HTERT RPE-1 (cell line): ENCODE measurements around the gene LIF.
"Not testable (repeated sequence)": the region's sequence is repeated elsewhere in the genome, so short reads cannot be mapped to it uniquely, and the experiment has no call there.

Source experiments
- in situ Hi-C: fragments of 300-500 bp; cut with MboI; formaldehyde crosslinking; loops from 4 replicates; pipeline ENCODE4 v1.14.3; 2020; ENCODE audit warnings: low sequenced_read_pairs

LIF gene

DNA sequence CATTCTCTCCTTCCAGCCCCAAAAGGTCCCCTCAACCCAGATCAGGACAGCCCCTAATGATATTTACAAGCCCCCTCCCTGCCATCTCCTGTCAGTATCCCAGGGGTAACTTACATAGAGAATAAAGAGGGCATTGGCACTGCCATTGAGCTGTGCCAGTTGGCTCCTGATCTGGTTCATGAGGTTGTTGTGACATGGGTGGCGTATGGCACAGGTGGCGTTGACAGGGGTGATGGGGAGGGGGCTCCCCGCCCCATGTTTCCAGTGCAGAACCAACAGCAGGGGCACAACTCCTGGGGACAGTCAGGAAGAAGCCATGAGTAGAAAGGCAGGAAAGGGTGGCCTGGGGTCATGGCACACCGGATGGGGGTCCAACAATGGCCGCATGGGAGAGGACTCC lies 1.9 kb downstream of the LIF start:
- in situ Hi-C loops = no loop called here

DNA sequence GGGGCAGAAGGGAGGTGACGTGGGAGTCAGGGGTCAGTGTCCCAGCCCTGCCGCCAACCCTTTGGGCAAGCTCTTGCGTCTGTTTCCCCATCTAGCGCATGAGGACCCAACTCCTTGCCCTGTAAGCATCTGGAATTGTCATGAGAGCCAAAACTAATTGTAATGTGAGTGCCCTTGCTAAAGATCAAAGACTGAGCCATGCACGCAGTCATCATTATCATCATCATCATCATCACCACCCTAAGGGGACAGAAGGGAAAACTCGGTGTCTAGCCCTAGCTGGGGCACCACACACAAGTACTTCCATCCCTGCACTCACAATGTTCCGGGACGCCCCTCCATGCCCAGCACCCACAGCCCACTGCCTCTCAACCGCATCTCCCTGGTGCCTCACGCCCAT lies 2.5 kb downstream of the LIF start:
- in situ Hi-C loops = no loop called here

DNA sequence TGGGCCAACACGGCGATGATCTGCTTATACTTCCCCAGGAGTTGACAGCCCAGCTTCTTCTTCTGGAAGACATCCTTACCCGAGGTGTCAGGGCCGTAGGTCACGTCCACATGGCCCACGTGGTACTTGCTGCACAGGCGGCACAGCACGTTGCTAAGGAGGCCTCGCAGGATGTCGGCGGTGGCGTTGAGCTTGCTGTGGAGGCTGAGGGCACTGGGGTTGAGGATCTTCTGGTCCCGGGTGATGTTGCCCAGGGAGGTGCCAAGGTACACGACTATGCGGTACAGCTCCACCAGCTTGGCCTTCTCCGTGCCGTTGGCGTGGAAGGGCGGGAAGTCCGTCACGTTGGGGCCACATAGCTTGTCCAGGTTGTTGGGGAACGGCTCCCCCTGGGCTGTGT lies 2.9 kb downstream of the LIF start:
- in situ Hi-C loops = no loop called here

DNA sequence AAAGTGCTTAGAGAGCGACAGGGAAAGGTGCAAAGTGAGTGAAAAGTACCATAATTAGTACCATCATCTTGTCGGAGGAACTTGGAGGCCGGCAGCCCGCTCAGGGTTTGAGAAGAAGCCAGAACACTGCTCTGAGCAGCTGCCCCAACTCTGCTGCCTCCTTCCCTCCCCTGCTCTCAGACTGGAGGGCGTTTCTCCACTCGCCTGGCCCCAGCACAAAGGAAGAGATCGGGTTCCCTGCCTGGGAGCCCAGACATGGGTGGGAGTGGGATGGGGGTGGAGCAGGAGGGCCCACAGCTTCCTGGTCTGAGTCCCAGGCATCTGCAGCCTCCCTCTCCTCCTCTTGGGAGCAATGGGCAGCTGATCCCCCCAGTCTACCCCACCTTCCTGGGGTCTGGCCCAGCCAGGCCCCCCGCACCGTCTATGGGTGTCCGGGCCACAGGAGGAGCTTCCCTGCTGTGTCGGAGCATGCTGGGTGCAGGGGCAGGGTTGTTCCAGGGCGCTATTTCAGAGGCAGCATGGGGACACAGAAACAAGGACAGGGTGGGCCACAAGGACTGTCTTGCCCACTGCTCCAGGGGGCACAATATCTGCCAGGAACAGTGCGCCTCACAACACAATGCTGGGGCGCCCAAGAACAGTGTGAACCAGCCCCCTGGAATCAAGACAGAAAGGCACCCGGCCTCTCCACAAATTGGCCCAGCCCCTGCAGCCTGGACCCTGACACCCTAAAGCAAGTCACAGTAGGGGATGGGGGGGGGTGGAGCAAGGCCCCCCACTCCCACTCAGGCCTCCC lies 4.8 kb downstream of the LIF start:
- in situ Hi-C loops = no loop called here

DNA sequence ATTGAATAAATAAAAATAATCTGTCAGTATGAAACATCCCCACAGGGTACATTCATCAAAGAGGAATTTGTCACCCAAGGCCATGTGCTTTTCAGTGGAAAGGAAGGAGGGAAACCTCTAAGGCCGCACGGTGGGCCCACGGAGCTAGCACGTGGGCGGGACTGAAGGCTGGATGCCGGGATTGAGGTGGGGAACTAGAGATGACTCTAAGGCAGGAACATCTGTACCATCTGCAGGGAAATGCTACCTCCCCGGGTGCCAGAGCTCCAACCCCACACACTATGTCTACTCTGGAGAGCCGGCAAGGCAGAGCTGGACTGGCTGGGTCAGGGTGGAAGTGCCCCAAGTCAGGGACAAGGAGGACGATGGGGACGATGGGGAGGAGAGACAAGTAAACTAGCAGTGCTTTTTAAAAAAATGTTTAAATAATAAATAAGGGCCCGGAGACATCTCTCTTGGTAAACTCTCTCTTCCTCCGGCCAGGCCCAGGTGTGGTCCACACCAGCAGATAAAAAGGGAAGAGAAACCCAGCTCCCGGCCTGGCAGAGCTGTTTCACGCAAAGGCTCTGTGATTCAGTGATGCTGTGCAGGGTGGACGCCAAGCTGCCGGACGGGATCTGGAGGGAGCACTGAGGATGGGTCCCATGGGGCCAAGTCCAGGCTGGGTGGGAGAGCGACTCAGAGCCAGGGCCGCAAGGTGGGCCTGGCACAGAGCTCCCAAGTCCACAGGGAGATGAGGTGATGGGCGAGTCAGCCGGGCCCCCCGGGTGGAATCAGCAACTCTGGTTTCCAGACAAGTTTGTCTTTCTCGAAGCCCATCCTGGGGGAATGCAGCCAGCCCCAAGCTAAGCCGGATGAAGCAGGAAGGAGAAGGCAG lies 5.8 kb downstream of the LIF start:
- in situ Hi-C loops = no loop called here

DNA sequence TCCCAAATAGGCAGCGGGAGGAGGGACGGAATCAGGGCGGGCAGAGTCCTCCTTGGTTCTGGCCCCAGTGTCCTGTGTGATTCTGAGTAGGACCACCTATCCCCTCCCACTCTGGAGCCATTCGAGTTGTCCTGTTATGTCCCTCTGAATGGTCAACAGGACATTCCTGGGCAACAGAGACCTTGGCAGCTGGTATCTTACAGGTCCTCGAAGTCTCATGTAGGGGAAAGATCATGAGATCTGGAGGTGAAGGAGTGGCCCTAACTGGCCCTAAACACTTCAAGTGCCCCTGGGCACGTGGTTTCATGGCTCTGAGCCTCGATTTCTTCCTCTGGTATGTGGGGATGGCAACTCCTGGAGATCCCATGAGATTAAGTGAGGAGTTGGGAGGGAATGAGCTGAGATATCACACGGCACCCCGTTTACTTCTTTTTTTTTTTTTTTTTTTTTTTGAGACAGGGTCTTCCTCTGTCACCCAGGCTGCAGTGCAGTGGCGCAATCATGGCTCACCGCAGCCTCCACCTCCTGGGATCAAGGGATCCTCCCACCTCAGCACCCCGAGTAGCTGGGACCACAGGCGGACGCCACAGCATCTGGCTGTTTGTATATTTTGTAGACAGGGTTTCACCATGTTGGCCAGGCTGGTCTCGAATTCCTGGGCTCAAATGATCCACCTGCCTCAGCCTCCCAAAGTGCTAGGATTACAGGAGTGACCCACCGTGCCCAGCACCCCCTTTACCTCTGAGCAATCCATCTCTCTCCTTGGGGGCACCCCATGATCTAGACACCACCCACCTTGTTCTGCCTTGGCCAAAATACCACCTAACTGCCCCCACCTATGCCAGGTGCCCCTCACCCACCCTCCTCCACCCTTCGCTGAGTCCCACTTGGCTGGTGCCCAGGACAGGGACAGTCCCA lies 6.8 kb downstream of the LIF start:
- in situ Hi-C loops = no loop called here

DNA sequence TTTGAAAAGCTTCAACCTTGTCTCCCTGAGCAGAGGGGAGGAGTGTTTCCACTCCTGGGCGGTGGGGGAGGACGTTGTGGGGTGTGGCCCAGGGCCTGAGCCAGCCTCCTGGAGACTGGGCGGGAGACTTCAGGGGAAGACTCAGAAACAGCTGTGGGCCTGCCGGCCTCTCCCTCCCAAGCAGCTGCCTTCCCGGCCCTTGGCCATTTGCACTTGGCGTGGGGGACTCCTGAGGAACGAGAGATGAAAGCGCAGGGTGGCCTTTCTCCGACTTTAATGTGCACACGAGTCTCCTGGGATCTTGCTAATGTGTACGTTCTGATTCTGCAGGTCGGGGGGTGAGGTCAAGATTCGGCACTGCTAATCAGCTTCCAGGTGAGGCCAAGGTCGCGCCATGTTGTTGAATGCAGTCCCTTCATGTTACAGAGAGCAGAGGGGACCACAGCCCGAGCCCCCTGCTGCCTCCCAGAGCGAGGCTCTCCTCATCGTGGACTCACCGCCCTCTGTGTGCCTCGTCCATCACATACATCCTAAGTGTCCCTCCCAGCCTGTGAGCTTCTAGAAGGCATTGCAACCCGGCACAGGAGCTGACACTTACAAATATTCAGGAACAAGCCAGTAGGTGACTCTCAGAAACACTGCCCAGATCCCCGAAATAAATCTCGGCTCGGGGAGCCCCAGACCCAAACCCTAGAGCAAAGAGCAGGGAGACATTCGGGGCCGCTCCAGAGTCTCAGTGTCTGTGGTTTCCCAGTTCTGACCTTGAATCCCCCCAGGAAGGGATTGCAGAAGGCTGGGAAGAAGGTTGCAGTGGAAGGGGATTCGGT lies 7.7 kb downstream of the LIF start:
- in situ Hi-C loops = no loop called here

DNA sequence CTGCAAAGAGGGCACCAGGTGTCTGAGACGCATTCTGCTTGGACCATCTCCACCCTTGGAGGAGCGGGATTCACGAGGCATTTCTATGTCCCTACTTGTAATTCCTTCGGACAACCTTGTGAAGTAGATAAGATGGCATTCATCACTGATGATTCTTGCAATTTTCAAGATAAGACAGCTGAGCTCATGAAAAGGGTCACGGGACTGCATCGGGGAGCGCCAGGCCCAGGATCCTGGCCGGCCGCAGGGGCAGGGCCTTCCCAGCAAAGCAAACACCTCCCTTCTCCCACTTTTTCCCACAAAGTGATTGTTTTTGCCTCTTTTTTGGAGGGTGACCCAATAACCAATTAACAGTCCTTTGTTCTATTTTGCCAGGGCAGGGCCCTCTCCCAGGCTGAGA lies 8.4 kb downstream of the LIF start:
- in situ Hi-C loops = no loop called here

DNA sequence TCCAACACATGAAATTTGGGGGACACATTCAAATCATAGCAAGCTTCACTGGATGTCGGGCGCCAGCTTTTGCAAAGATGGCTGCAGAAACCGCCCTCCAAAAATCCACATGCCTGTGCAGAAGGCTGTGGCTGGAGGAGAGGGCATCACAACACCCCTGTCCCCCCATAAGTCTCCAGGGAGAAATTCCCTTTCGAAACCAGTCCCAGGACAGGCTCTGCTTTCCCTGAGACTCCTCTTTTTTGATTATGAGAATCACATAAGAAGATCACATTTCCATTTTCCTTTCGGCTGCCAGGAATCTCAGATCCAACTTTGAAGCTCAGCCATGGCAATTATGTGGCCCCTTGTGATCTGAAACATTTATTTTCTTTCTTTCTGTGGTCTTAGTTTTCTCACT lies 9.7 kb downstream of the LIF start:
- in situ Hi-C loops = no loop called here

DNA sequence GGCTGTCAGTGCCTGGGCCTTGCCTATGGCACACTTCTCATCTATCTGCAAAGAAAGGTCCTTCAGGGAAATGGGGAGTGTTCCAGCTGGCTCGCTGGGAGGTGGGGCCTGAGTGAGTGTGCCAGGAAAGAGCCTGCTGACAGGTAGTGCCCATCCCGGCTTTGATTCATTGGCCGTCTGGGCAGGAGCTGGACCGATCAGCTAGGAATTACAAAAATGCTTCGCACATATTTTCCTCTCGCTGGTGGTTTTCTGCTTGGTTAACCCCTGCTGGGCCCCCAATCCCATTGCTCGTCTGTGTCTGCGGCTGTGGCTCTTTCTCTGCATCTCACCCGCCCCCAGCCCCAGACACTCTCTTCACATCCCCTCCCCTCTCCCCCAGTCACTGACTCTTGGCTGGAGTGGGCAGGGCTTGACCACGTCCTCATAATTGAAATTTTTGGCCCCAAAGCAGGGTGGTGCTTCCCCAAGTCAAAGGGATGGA lies 10.8 kb downstream of the LIF start:
- in situ Hi-C loops = no loop called here

DNA sequence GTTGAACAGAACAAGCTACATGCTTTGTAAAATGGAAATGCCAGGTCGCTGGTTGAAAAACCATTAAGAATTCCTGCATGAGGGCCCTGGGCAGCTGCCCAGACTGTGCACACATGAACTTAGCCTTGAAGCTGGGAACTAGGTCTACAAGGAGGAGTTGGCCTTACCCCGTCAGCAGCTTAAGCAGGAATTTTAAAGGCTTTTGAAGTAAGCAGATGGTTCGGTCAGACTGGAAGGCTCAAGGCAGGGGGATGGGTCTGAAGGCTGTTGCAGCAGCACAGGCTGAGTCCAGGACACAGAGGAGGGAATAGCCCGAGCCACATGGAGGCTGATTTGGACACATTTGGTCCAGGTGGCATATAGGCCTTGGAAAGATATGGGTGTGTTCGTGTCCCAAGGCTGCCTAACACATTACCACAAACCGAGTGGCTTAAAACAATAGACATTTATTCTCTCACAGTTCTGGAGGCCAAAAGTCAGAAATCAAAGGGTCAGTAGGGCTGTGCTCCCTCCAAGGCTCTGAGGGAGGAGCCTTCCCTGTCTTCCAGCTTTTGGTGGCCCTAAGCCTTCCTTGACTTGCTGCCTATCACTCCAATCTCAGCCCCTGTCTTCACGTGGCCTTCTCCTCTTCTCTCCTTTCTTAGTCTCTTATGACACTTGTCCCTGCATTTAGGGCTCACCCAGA lies 11.6 kb downstream of the LIF start:
- in situ Hi-C loops = no loop called here

DNA sequence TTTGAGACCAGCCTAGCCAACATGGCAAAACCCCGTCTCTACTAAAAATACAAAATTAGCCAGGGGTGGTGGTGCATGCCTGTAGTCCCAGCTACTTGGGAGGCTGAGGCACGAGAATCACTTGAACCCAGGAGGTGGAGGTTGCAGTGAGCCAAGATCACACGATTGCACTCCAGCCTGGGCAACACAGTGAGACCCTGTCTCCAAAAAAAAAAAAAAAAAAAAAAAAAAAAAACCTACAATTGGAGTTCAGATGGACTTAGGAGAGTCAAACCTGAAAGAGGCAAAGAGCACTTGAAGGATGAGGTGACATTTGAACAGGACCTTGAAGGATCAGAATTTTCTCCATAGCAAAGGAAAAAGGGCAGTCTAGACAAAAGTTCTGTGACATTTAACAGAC lies 12.2 kb downstream of the LIF start:
- in situ Hi-C loops = not testable (repeated sequence)

DNA sequence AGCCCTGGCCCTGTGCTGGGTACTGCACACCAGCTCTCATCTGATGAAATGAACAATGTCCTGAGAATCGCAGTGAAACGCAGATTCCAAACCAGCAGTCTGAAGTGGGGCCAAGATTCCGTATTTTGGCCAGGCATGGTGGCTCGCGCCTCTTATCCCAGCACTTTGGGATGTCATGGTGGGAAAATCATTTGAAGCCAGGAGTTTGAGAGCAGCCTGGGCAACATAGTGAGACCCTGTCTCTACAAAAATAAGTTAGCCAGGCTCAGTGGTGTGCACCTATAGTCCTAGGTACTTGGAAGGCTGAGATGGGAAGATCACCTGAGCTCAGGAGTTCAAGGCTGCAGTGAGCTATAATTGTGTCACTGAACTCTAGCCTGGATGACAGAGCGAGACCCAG lies 13.0 kb downstream of the LIF start:
- in situ Hi-C loops = no loop called here

DNA sequence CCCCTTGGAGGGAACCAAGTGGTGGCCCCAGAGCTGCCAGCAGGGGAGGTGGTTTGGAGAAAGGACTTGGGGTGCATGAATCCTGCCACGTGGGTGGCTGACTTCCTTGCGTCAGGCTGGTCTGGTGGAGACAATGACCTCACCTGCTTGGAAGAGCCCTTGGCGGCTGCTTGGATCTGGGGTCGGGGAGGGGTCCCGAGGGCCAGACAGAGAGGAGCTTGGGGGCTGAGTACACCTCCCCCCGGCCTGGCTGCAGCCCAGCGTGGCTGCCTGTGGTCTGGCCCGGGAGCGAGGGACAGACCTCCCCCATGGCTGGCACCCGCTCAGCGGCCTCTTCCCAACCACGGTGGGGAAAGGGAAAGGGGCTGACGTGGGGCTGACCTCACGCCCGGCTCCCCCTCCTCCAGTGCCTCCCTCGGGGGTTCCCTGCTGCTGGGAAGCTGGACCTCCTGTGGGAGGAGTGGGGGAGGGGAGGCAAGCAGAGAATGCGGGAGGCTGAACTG lies 13.8 kb downstream of the LIF start:
- in situ Hi-C loops = no loop called here

DNA sequence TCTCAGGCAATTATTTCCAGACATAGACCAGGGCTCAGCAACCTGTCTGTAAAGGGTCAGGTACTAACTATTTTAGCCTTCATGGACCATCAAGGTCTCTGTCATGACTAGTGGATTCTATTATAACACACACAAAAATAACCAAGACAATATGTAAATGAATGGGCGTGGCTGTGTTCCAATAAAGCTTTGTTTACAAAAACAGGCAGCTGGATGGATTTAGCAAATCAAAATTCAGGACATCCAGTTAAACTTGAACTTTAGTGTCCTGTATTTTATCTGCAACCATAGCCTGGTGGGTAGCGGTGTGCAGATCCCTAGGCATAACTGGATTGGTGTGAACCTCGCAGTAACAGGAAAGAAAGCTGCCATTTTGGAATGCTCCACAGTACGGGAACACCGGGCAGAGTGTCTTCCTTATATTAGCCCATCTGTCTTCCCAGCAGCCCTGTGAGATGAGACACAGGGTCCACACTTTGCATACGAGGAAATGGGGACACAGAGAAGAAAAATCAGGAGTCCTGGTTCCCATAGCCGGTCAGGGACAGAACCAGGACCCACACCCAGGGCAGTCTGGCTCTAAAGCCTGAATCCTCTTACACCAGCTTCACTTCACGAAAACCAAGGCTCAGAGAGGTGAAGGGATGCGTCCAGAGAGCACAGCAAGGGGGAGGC lies 15.6 kb downstream of the LIF start:
- in situ Hi-C loops = no loop called here

DNA sequence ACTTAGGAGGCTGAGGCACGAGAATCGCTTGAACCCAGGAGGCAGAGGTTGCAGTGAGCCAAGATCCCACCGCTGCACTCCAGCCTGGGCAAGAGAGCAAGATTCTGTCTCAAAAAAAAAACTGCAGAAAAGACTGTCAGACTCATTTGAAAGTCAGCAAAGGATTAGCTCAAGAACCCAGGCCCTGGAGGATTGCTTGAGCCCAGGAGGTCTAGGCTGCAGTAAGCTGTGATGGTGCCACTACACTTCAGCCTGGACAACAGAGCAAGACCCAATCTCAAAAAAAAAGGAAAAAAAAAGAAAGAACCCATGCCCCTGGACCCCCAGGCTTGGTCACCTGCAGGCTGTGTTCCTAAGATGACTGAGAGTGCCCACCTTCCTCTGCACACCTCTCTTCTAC lies 16.2 kb downstream of the LIF start:
- in situ Hi-C loops = no loop called here

DNA sequence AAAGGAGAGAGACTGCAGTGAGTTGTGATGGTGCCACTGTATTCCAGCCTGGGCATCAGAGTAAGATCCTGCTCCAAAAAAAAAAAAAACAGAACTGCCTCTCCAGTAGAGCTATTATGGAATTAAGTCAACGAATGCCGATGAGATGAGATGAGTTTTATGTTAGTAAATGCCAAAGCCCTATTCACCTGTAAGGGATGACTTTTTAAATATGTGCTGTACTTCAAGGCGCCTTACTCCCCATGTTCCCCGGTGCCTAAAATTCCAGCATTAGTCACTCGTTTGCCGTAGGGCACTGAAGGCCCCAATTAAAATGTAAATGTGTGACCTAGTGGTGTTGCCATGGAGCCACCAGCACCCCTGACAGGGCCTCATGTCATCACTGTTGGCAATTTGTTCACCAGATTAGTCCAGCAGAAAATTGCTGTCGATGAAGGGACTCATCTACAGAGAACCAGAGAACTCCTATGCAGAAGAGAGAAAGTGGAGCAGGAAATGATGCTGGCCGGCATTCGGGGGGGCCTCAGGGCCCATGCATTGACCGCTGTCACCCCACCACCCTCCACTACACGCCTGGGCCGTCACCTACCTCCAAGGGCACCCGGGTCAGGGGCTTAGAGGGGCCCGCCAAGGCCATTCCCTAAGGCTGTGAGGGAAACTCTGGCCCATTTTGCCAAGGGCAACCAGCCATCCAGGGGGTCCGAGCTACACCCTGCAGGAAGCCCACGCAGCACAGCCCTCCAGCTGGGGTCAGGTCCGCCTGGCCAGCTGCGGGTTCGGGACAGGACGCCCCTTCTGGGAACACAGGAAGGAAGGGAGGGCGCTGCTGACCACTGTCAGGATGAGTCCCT lies 17.8 kb downstream of the LIF start:
- in situ Hi-C loops = no loop called here
